NCI-H774 (cell line): ENCODE measurements around the gene KRTAP9-7.

Source experiments
- DNase-seq: peaks from one replicate; lab custom pipeline; 2025; lab: John Stamatoyannopoulos, UW

KRTAP9-7 gene

DNA sequence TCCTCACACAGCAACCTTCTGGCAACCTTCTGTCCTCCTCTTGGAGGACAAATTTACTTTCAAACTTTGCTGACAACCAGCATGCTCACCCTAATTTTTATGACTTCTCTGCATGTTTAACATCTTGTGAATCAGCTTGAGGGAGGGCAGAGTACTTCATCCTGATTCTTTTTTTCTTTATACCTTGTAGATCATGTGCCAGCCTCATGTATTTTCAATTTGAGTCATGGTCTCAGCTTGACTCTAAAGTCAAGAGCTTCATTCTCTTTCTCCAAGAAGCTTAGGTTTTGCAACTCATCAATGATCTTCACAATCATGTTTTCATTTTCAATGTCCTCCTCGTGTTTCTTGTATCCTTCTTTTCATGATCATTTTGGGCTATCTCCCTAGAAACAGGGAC, 3.6 kb upstream of the KRTAP9-7 start:
- DNase-seq = no peak

GRCh38 chr17:41278176-41278955, 2.9 kb downstream of the KRTAP9-7 start:
- DNase-seq = no peak

GRCh38 chr17:41284043-41284442, 8.5 kb downstream of the KRTAP9-7 start:
- DNase-seq = no peak

- no peak for DNase-seq
These were observed 9.0 kb downstream of the KRTAP9-7 start for GRCh38 chr17:41284546-41284945.

DNA sequence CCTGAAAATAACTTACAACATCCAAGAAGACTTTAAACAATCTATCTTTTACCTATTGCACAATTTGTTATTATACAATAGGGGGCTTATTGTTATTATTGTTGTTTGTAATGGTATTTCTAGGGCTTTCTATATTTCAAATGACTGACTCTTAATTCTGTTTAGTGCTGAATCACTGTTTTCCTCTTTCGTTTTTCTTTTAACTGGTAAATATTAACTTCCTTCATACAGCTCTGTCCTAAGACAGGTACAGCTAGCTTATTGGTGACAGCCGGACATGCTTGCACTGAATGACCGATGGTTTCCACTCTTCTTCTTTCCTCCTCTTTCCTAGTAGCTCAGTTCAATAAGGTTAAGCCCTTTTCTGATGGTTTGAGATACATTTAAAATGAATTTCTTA, 11.6 kb downstream of the KRTAP9-7 start:
- no peak for DNase-seq

DNA sequence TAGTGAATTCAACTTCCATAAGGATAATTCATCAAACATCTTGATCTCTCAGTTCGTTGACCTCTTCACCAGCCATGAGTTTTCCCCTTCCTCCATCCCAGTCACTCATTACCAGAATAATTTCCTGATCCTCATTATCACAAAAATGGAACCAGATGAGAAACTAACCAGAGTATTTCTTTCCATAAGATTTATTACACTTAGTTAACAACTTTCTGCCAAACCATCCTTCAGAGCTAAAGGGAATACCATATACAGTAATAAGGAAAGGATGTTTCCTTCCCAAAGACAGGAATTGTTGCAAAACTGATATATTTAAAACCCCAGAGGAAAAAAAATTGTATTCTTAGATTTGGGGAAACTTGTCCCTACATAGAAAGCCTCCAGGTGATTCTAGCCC, 18.5 kb downstream of the KRTAP9-7 start:
- no peak for DNase-seq

- no peak for DNase-seq
These were observed 21.3 kb downstream of the KRTAP9-7 start for GRCh38 chr17:41296846-41297245.

DNA sequence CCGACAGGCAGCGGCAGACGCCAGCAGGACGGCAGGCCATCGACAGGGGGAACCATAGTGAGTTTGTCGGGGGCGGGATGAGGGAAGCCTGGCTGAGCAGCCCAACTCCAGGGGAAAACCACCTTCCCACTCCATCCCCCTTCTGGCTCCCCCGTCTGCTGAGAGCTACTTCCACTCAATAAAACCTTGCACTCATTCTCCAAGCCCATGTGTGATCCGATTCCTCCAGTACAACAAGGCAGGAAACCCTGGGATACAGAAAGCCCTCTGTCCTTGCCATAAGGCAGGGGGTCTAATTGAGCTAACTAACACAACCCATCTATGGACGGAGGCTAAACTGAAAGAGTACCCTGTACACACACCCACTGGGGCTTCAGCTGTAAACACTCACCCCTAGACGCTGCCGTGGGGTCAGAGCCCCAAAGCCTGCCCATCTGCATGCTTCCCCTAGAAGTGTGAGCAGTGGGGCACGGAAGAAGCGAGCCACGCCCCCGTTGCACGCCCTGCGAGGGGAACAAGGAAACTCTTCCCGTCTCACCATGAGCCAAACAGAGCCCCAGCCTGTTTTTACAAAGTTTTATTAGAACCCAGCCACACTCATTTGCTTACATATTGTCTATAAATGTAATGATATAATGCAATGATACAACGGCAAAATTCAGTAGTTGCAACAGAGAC, 23.1 kb downstream of the KRTAP9-7 start:
- no peak for DNase-seq

DNA sequence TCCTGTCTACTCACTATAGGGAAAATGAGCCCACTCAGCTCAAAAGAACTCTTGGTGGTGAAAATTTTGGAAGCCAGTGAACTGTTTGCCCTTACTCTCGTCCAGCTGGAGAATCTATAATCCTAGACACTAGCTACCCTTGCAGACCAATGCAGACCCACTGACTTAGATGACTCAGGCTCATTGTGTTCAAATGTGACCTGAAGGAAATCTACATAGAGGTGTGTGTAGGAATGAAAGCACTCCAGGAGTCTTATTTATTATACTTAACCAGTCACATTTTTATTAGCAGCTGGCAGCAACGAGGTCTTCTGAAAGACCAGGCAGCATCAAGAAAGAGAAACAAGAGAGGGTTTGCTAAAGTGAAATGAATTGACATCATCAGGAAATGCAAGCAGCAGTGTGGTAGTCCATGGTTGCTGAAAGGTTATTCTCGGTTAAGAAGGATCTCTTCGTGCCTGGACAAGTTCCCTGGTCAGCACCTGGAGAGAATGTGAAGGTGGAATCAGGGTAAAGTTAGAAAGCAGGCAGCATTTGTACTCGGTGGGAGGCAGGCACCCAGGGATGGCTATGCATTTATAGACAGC, 25.8 kb downstream of the KRTAP9-7 start:
- DNase-seq = no peak

DNA sequence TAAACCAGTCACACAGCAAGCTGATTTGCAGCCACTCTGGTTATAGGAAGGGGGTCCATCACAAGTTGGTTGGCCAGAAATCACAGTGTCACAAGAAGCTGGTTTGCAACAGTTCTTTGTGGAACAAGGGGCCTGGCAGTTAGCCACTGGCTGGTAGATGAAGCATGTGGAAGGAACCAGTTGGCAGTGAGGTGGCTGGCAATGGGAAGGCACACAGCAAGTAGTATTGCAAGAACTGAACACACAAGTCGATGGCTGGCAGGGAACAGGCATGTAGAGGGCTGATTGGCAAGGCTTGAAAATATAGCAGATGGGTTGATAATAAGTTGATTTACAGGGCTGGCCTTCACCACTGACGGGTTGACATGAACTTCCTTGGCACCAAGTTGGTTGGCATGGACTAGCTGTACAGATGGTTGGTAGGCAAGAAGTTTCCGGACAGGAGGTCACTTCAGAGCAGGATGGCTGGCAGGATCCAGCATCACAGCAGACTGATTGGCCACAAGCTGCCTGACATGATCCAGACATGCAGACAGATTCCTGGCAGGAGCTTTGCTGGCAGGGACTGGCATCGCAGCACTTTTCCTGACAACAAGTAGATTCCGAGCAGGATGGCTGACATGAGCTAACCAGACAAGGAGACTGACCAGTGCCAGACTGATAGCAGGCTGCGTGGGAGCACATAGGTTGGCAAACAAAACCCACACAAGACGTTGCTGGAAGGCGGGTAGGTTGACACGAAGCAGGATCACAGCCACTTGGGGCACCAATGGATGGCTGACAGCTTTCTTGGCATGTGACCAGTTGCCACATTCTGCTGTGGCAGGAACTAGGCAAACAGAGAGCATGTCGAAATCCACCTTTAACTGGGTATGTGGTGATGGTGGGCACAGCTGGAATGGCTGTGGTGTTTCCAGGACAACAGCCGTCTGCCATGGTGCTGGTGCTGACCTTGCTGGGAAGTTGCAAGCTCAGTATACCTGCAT, 26.7 kb downstream of the KRTAP9-7 start, which contains the start of gene KRTAP29-1:
KRTAP29-1 (minus strand) TSS at position 936 of the 986 bp plus-strand sequence; CDS start at position 936, 0 bp downstream.
- no peak for DNase-seq

DNA sequence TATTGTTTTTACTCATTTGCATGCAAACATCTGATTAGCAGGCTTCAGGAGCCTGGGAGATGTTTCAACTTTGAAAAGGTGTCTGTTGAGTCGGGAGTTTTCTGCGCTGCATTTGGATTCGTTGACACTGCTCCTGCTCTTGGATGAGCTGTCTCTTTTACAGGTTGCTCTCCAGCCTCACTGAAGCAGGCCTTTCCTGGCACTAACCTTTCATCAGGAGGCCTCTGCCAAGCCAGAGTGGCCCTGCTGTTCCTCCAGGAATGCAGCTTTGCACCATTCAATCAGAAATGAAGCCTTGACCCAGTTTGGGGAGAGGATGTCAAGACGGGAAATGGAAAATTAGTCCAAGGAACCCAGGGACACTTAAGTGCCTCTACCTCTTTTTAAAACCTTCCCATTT, 27.5 kb downstream of the KRTAP9-7 start:
- DNase-seq = no peak

GRCh38 chr17:41304091-41304490, 28.6 kb downstream of the KRTAP9-7 start:
- no peak for DNase-seq

DNA sequence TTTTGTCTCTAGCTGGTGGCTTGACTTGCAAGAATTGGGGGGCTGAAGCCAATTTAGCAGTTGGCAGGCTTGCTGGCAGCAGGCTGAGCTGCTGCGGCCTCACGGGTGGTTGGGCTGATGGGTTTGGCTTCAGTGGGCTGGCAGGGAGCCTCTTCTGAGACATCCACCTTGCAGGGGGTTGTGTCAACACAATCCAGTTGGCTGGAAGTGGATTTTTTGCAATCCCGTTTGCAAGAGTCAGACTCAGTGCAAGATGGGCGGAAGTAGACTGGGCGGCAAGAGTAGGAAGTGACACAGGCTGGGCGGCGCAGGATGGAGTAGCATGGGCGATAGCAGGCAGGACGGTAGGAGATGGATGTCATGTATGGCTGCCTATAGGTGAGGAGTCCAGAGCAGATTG, 32.1 kb downstream of the KRTAP9-7 start:
- DNase-seq = no peak

- peak; percentile 85 for DNase-seq
These were observed 32.9 kb downstream of the KRTAP9-7 start for GRCh38 chr17:41308251-41308917.

GRCh38 chr17:41308918-41309359, 33.4 kb downstream of the KRTAP9-7 start, which contains the start of gene KRTAP16-1:
Gene KRTAP16-1, minus strand, starts transcription at chr17:41309309. Its CDS starts 56 bp downstream, at chr17:41309253.
- no peak for DNase-seq

DNA sequence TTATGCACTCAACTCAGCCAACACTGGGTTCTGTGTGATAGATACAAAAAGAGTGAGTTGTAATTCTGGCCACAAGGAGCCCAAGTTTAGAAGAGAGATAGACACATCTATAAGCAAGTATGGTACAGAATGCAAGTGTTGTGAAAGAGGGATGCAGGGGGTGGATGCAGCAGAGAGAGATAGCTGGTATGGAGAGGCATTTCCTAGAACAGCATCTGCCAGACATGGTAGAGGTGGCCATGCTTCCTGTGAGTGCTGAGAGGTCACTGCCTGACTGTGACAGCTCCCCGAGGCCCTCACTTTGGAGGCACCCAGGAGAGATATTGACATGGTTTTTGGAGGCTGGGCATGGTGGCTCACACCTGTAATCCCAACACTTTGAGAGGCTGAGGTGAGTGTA, 35.6 kb downstream of the KRTAP9-7 start:
- no peak for DNase-seq

GRCh38 chr17:41315204-41315794, 39.8 kb downstream of the KRTAP9-7 start, which contains the start of gene KRTAP17-1:
Gene KRTAP17-1, minus strand, starts transcription at chr17:41315710. Its CDS starts 60 bp downstream, at chr17:41315650.
- DNase-seq = no peak

DNA sequence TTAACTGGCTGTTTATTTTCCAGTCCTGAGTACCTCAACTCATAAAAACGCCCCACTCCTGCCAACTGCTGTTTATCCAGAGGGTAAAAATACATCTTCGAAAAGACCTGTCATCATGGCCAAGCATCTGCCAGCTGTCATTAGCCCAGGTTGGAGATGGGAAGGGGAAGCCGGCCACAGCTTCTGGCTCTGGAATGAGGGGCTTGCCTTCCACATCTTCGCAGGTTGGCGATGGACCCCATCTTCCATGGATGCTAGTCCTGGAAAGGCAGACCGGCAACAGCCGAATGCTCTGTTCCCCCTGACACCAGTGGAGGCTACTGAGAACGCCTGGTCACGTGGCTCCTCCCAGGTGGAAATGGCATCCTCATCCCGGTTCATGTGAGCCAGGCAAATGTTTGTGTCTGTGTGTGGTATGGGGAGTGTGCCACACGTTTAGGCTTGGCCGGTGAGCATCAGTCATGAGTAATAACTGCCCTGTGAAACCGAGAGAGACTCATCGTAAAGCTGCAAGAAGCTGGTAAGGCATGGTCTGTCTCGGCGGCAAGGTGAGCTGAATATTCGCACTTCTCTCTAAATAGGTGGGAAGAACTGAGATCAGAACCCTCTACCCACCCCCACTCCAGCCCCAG, 40.4 kb downstream of the KRTAP9-7 start:
- DNase-seq = no peak

DNA sequence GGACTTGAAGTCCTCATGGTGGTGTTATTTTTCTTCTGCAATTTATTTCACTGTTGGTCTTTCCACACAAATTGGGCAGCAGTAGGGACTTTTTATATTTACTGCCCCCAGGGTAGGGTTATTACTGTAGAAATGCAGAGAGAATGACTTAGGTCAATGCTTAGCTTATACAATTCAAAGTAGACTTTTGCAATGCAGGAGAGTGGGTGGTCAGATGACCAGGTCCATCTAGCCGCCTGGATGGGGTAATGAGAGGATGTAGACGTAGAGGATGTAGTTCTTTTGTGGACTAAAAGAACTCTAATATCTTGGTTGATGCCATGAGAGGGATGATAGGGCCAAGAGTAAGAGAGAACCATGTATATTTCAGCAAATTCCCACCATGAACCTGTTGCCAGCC, 42.7 kb downstream of the KRTAP9-7 start:
- DNase-seq = no peak
